ENCODE measurements around the gene RNF148.
"Not testable (repeated sequence)": the region's sequence is repeated elsewhere in the genome, so short reads cannot be mapped to it uniquely, and the experiment has no call there.

RNF148 gene

DNA sequence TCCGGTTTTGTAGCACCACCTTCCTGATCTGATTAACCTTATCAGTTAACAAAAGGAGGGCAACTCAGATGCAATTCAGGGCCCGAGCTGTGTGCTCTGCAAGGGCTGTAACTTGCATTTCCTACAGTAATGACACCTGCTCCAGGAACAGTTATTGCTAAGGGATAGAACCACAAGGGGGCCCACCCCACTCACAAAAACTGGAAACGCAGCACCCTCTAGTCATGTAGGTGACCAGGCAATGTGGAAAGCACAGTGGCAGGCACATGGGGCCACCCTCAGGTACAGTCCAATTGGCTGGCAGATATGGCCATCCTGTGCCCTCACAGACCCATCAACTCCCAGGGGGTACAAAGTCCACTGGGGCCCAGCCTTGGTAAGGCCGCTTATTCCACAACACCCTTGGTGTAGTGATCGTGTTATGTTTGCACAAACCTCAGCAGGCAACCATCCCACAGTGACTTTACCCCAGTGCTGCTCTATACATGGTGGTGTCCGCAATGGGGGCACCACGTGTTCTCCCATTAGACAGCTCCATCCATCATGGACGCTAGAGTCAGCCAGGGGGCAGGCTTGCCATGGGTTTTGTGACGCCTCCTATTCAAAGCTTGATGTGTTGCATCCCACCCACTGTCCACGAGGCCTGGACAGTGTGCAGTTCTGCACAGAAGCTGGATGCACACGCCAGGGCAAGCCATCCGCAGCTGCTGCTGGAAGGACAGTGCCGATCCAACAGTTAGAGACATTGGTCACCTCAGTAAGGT lies 13.2 kb downstream of the RNF148 start:
- DNase-seq = no peak

DNA sequence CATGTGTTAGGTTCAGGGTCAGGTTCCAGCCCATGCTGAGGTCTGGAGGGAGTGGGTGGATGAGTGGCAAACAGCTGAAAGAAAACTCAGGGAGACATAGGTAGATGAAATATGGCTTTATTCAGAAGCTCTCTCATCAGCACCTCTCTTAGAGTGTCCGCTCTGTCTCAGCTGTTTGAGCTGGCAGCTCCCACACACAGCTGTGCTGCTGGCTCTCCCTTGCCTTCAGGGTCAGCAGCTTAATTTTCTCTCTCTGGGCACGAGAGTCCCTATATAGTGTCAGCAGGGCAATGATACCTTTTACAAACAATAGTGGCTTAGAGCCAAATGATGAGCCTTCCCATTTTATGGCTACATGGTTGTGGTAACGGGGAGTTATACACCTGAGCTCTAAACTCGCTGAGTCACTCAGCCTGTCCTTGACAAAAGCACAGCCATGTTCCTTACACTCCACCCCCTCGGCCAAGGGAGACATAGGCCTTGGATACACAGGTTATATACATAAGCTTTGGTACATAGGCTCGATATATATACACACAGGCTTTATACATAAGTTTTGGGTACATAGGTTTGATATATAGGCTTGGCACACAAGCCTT lies 14.2 kb downstream of the RNF148 start:
- DNase-seq = no peak

DNA sequence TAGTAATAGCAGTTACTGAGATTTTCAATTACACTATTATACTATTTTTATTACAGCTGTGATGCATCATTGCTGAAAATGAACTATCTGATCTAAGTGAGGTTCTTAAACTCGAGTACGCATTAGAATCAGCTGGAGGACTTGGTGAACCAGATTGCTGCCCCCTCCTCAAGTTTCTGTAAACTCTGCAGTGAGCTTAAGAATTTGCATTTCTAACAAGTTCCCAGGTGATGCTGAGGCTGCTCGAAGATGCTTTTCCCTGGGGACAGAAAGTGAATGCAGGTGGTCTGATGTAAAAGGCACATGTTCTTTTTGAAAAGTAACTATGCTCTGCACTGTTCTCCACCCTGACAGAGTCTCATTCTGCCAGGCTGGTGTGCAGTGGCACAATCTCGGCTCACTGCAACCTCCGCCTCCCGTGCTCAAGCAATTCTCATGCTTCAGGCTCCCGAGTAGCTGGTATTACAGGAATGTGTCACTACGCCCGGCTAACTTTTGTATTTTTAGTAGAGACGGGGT lies 16.3 kb downstream of the RNF148 start:
- no peak for DNase-seq

DNA sequence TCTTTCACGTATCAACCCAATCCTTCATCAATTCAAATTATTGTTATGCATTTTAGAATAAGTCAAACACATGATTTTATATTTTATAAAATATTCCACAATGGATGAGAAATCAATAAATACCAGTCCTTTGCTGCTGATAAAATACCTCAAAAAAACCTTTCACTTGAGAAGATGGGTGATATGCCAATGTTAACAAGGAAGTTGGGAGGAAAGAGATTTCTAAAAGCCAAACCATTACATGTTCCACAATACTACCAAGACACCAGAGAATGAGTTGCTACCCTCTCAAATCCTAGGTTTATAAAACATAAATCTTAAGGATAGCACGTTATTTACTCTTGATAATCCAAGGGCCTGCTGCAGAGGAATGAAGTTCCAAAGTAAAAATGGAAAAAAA lies 18.2 kb downstream of the RNF148 start:
- DNase-seq = no peak

DNA sequence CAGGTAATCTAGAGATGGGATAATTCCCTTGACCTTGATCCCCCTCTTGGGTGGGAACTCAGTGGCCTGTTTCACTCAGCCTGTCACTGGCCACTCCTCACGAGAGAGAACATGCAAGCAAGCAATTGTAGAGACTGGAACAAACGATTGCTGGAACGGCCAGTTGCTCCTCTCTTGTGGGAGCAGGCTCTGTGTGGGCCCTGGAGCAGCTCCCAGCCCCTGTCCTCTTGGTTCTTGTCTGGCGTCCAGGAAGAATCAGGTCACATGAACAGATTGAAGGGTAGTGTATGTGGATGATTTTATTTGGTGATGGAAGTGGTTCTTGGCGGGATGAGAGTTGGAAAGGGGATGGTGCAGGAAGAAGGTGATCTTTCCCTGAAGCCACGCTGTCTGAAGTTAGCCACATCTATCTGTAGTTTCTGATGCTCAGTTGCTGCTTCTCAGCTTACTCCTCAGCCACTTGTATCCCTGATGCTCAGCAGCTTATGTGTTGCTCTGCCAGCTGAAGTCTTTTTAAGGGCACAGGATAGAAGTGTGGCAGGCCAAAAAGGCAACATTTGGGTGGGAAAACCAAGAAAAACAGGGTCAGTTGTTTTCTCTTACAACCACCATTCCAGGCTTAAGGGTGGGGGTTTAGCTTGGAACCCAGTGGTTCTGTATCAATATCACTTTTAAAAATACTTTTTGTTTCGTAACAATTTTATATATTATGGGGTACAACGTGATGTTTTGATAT lies 19.7 kb downstream of the RNF148 start:
- DNase-seq = no peak

DNA sequence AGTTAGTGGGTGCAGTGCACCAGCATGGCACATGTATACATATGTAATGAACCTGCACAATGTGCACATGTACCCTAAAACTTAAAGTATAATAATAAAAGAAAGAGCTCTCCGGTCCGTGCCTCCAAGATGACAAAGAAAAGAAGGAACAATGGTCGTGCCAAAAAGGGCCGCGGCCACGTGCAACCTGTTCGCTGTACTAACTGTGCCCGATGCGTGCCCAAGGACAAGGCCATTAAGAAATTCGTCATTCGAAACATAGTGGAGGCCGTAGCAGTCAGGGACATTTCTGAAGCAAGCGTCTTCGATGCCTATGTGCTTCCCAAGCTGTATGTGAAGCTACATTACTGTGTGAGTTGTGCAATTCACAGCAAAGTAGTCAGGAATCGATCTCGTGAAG lies 21.5 kb downstream of the RNF148 start:
- DNase-seq = not testable (repeated sequence)

DNA sequence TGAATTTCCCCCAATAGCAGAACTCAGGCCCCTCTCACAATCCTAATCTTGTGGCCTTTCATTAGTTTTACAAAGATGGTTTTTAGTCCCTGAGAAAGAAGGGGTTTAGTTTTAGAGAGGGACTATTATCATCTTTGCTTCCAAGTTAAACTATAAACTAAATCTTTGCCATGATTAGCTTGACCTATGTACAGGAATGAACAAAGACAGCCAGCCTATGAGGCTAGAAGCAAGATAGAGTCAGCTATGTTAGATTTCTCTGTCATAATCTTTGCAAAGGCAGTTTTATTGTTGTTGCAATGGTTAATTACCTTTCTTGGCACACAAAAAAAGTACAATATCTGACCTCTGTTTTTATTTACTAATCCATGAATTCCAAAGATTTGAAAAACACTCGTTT lies 22.9 kb downstream of the RNF148 start:
- DNase-seq = no peak

DNA sequence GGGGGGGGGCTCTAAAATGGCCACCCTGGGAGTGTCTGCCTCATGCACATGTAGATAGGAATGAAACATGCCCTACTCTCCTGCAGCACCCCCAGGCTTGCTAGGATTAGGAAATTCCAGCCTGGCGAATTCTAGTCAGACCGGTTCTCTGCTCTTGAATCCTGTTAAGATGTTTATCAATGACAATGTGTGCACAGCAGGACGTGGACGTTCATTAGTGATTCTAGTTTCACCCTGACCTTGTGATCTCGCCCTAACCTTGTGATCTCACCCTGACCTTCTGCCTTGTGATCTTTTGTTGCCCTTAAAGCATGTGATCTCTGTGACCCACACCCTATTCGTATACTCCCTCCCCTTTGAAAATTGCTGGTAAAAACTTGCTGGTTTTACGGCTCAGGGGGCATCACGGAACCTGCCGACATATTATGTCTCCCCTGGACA lies 23.4 kb downstream of the RNF148 start:
- not testable (repeated sequence) for DNase-seq

DNA sequence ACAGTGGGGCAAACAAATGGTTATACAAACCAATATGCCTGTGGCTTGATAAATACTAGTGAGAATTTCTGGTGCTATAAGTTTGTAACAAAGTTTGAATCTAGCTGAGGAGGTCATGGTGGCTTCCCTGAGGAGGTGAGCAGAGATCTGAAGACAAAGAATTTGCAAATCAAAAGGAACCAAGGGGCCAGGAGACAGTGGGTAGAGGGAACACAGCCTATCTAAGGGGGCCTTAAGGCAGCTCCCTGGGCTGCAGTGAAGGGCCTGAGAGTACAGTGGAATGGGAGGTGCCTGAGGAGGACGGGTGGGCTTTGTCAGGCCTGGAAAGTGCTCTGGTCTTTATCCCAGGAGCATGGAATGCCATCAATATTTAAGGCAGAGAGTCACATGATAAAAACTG lies 25.6 kb downstream of the RNF148 start:
- DNase-seq = no peak

DNA sequence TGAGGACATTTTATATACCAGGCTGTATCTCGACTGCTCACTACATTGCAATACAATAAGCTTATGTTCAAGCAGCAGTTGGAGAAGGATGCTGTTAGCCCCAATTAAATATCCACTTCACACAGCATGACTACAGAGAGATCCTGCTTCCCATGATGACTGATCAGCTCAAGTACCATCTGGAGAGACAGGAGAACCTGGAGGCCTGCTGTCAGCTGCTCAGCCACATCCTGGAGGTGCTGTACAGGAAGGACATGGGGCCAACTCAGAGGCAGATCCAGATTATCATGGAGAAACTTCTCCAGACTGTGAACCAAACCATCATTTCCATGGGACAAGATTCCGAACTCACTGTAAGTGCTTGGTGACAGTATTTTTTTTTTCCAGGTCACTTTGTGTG lies 26.3 kb downstream of the RNF148 start:
- DNase-seq = no peak

DNA sequence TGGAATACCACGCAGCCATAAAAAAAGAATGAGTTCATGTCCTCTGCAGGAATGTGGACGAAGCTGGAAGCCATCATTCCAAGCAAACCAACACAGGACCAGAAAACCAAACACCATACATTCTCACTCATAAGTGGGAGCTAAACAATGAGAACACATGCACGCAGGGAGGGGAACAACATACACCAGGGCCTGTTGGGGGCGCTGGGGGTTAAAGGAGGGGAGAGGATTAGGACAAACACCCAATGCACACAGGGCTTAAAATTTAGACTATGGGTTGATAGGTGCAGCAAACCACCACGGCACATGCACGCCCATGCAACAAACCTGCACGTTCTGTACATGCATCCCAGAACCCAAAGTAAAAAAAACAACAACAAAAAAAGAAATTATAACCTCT lies 27.1 kb downstream of the RNF148 start:
- no peak for DNase-seq

DNA sequence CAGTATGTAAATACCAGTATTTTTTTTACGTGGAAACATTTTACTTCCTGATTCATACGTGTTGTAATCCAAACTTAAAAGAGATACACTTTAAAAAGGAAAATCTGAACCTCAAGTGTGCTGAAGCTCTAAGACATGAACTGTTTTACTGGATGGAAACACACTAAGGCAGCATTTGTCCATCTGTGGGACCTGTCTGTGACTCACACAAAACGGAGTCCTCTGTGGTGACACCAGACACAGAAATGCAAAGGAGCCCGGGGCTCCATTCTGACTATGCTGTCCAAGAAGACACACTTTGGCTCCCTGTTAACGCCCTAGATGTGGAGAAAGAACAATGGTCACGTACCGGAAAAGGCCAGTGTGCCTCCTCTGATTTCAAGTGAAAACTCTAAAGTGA lies 27.7 kb downstream of the RNF148 start:
- no peak for DNase-seq

DNA sequence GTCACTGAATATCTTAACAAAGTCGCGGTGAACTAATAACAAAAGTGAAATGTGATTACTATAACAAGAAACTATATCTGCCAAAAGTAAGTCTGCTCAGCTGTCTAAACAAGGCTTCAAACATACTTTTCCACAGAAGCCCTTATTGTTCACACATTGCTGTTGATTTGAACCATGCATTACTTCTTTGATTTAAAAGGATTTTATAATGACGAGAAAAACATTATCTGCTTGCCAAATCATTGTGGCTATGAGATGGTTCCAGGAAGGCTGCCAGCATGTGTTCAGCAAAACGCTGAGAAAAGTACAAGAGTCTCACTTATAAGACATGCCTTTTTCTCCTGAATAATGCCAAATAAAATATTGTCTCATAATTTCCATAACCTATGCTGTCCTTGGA lies 28.2 kb downstream of the RNF148 start:
- no peak for DNase-seq

DNA sequence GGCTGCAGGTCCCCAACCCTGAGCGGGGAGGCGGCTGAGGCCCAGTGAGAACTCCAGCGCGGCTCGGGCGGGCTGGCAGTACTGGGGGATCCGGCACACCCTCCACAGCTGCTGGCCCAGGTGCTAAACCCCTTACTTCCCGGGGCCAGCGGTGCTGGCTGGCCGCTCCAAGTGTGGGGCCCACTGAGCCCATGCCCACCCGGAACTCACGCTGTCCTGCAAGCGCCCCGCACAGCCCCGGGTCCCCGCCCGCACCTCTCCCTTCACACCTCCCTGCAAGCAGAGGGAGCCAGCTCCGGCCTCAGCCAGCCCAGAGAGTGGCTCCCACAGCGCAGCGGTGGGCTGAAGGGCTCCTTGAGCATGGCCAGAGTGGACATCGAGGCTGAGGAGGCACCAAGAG lies 28.8 kb downstream of the RNF148 start:
- DNase-seq = no peak

DNA sequence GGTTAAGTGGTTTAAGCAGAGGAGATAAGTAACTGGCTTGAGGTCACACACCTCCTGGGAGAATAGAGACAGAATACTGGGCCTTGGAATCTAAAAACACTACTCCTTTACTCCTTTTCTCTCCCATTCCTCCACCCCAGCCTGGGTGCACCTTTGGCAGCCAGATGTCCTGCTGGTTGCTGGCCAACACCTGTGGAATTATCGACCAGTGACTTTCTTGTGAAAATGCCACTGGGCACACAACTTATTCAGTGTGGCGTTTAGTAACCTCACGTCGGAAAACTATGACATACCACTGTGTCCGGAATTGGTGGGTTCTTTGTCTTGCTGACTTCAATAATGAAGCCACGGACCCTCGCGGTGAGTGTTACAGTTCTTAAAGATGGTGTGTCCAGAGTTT lies 30.2 kb downstream of the RNF148 start:
- no peak for DNase-seq

DNA sequence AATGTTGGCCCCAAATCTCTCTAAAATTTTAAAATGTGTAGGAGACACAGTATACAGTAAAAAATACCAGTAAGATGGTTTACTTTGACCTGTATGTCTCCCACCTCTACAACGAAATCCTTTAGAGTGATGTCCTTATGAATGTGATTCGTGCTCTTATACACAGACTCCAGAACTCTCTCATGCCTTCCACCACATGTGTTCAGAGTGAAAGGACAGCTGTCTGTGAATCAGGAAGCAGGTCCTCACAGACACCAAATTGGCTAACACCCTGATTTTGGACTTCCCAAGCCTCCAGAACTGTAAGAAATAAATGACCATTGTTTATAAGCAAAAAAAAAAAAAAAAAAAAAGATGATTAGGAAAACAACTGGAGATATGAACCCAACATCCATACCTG lies 39.0 kb downstream of the RNF148 start:
- no peak for DNase-seq

DNA sequence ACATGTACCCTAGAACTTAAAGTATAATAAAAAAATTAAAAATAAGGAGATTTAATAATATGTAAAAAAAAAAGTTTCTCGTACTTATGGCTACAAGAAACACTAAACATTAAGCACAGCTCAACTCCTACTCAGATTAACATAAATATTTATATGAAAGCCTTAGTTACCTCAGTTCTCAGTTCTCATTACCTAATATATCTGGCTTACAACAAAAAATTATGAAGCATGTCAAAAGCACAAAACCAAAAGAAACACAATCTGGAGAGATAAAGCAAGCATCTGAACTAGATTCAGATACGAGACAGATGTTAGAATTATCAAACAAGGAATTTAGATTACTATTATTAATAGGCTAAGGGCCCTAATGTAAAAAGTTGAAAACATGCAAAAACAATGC lies 43.9 kb downstream of the RNF148 start:
- no peak for DNase-seq

DNA sequence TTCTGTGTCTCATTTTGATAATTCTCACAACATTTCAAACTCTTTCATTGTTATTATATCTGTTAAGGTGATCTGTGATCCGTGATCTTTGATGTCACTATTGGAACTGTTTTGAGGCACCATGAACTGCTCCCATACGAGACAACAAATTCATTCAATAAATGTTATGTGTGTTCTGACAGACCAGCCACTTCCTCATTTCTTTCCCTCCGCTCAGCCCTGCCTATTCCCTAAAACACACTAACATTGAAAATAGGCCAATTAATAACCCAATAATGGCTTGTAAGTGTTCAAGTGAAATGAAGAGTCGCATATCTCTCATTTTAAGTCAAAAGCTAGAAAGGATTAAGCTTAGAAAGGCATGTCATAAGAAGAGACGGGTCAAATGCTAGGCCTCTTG lies 49.0 kb downstream of the RNF148 start:
- no peak for DNase-seq

DNA sequence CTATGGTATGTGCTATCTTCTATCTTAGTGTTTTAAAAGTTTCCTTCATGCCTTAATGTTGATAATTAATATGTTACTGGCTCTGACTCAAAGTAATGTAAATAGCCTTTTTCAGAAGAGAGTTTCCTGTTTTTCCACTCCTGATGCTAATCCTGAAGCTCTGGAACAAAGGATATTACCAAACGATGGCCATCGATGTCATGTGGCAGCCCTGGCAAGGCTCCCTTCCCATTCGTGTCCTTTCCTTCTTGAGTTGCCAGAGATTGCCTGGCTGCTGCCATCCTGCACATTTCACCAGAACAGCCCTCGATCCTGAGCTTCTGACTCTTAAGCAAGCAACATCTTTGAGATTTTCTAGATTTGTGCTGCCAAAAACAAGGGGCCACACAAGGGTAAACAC lies 49.8 kb downstream of the RNF148 start:
- no peak for DNase-seq

Measured in hematopoietic multipotent progenitor cell treated with erythropoietin and hydrocortisone succinate and interleukin-3 and kit ligand, for 6 days (in vitro differentiated cells).